Duodenal mucosa (tissue), 2 donors: ENCODE data around the gene ARNT2.

Source experiments
- H3K27ac ChIP-seq: one replicate; pipeline ENCODE4 v1.7.0; 2013; ENCODE audit warnings: low read depth, low read length
- H3K27me3 ChIP-seq, 2 donors: one replicate each; pipeline ENCODE4 v1.7.0; 2013; ENCODE audit warnings: low read length in 2 of 2, control low read depth in 1 of 2; ENCODE audit not compliant: insufficient read depth in 2 of 2, control insufficient read depth in 1 of 2
- H3K36me3 ChIP-seq, 2 donors: one replicate each; pipeline ENCODE4 v1.7.0; 2013; ENCODE audit warnings: low read length in 2 of 2, control low read depth in 1 of 2; ENCODE audit not compliant: insufficient read depth in 2 of 2, control insufficient read depth in 1 of 2
- H3K4me1 ChIP-seq, 2 donors: one replicate each; pipeline ENCODE4 v1.7.0; 2013; ENCODE audit warnings: low read length in 2 of 2, control low read depth in 1 of 2; ENCODE audit not compliant: insufficient read depth in 2 of 2, control insufficient read depth in 1 of 2
- H3K4me3 ChIP-seq, 2 donors: one replicate each; pipeline ENCODE4 v1.7.0; 2013; ENCODE audit warnings: low read length in 2 of 2, low read depth in 1 of 2
- H3K9ac ChIP-seq, 2 donors: one replicate each; pipeline ENCODE4 v1.7.0; 2013; ENCODE audit warnings: low read length in 2 of 2, low read depth in 1 of 2
- H3K9me3 ChIP-seq, 2 donors: one replicate each; pipeline ENCODE4 v1.7.0; 2013; ENCODE audit warnings: low read length in 2 of 2, control low read depth in 1 of 2; ENCODE audit not compliant: control insufficient read depth in 1 of 2

The ARNT2 gene

GRCh38 chr15:80618685-80619400, 214.7 kb downstream of the ARNT2 start:
- H3K27ac ChIP-seq: no peak overlapping the region
- no peak overlapping the region for H3K9ac ChIP-seq
- H3K27me3 ChIP-seq: no peaks in the 10 kb centered on the region
- peaks cover 10 to 16% of the 10 kb centered on the region in 2 donors for H3K4me1 ChIP-seq
- H3K4me3 ChIP-seq: no peak overlapping the region
- H3K36me3 ChIP-seq: no peaks in the 10 kb centered on the region
- no peaks in the 10 kb centered on the region for H3K9me3 ChIP-seq

- H3K4me3 ChIP-seq: no peak overlapping the region
- H3K36me3 ChIP-seq: no peaks in the 10 kb centered on the region
- peaks cover 10 to 16% of the 10 kb centered on the region in 2 donors for H3K4me1 ChIP-seq
- H3K27me3 ChIP-seq: no peaks in the 10 kb centered on the region
- no peak overlapping the region for H3K27ac ChIP-seq
- no peak overlapping the region for H3K9ac ChIP-seq
- H3K9me3 ChIP-seq: no peaks in the 10 kb centered on the region
These were observed 215.5 kb downstream of the ARNT2 start for GRCh38 chr15:80619680-80620079.

DNA sequence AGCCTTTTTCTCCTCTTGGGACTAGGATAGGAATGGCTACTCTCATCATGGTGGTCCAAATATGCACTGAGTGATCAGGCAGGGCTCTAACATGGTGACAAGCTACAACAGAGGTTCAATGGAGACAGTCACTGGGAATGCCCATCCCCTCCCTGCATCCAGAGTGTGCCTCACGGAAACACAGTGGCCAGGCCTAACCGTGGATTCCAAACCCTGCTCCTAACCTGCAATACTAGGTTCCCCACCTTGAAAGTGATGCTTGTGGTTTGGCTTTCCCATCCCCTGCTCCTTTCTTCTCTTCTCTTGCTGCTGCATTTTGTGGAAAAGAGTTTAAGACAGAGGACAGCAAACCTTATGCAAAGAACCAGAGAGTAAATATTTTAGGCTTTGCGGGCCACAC, 216.0 kb downstream of the ARNT2 start:
- H3K4me1 ChIP-seq: peaks cover 10 to 15% of the 10 kb centered on the region in 2 donors

DNA sequence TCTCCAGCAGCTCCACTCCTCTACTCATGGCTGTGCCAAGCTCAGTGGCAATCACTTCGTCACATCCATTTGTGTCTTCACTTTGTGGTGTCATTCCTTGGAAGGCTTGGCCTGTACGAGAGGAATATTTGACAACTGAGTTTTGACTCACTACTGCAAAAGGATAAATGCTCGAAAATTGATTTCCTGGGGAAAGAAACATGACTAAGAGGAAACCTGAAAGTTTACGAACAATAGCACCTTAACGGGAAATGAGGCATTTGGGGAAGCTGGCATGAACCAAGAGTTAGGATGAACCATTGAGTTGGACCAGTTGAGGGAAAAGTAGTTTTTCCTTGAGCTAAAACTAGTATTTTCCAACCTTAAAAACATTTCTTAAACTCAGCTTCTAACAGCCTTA, 216.7 kb downstream of the ARNT2 start:
- Histone ChIP-seq H3K27ac (no peak overlapping the region), H3K9me3 (no peaks in the 10 kb centered on the region), H3K27me3 (no peaks in the 10 kb centered on the region), H3K9ac (no peak overlapping the region), H3K36me3 (no peaks in the 10 kb centered on the region), H3K4me3 (no peak overlapping the region), H3K4me1 (peaks cover 4 to 7% of the 10 kb centered on the region in 2 donors)

More for the DNA sequence above, 216.0 kb downstream of the ARNT2 start:
- H3K36me3 ChIP-seq: no peaks in the 10 kb centered on the region
- no peak overlapping the region for H3K27ac ChIP-seq
- H3K4me3 ChIP-seq: no peak overlapping the region
- H3K9me3 ChIP-seq: no peaks in the 10 kb centered on the region
- H3K9ac ChIP-seq: no peak overlapping the region
- no peaks in the 10 kb centered on the region for H3K27me3 ChIP-seq

- Histone ChIP-seq H3K27ac (no peak overlapping the region), H3K9ac (no peak overlapping the region), H3K4me3 (no peak overlapping the region), H3K4me1 (no peaks in the 10 kb centered on the region), H3K9me3 (no peaks in the 10 kb centered on the region), H3K27me3 (no peaks in the 10 kb centered on the region), H3K36me3 (no peaks in the 10 kb centered on the region)
These were observed 222.5 kb downstream of the ARNT2 start for GRCh38 chr15:80626643-80627120.

DNA sequence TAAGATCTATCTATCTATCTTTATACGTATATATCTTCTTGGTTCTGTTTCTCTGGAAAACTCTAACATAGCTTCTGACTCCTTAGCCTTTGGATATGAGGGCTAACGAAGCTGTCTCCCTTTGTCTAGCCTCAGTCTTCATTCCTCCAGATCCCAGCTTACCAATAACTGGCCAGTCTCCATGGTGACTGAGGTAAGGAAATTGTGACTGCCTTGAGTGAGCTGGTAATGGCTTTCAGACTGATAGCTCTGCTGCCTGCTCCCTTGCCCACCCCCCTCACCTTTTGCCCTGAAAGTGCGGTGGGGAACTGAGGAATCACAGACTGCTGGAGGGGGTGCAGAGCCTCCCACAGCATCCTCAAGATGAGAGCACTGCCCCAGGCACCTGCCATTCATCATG, 225.2 kb downstream of the ARNT2 start:
- no peak overlapping the region for H3K4me3 ChIP-seq
- no peaks in the 10 kb centered on the region for H3K27me3 ChIP-seq
- H3K9me3 ChIP-seq: no peaks in the 10 kb centered on the region
- H3K36me3 ChIP-seq: no peaks in the 10 kb centered on the region
- no peak overlapping the region for H3K27ac ChIP-seq
- H3K4me1 ChIP-seq: no peaks in the 10 kb centered on the region
- H3K9ac ChIP-seq: no peak overlapping the region

DNA sequence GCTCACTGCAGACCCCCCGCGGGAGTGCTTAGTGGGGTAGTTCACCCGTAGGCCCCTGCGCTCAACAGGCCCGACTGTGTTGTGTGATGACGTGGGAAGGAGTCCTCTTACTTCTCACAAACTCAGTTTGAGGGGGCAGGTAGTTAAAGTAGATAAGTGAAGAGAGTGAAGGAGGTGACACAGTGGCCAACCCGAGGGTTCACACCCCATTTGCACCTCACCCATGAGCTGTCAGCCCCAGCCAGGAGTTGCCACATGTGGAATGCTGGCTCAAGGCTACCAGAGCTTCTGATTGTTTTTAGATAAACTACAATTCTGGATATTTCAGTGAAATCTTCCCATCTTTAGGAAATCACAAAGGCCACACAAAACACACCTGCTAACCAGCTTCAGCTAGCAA, 226.8 kb downstream of the ARNT2 start:
- no peaks in the 10 kb centered on the region for H3K36me3 ChIP-seq
- no peaks in the 10 kb centered on the region for H3K4me1 ChIP-seq
- H3K4me3 ChIP-seq: no peak overlapping the region
- H3K9me3 ChIP-seq: no peaks in the 10 kb centered on the region
- no peak overlapping the region for H3K27ac ChIP-seq
- no peak overlapping the region for H3K9ac ChIP-seq
- H3K27me3 ChIP-seq: no peaks in the 10 kb centered on the region

DNA sequence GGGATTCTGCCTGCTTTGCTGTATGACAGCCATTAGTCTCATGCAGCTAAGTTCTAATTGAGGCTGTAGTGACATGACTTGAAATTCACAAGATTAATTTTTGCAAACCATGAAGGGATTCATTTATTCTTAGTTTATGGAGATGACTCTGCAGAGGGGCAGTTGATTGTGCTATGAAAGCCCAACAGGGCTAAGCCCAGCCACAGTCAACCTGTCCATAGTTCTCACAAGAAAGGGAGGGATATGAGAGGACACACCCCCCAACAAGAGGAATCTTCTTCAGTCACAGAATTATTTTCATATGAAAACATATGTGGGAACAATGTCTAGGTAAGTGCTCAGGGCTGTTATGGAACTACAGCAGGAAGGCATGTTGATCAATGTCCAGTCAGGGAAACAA, 229.0 kb downstream of the ARNT2 start:
- no peak overlapping the region for H3K9ac ChIP-seq
- no peak overlapping the region for H3K27ac ChIP-seq
- H3K4me1 ChIP-seq: no peaks in the 10 kb centered on the region
- H3K27me3 ChIP-seq: no peaks in the 10 kb centered on the region
- H3K4me3 ChIP-seq: no peak overlapping the region
- no peaks in the 10 kb centered on the region for H3K9me3 ChIP-seq
- no peaks in the 10 kb centered on the region for H3K36me3 ChIP-seq

DNA sequence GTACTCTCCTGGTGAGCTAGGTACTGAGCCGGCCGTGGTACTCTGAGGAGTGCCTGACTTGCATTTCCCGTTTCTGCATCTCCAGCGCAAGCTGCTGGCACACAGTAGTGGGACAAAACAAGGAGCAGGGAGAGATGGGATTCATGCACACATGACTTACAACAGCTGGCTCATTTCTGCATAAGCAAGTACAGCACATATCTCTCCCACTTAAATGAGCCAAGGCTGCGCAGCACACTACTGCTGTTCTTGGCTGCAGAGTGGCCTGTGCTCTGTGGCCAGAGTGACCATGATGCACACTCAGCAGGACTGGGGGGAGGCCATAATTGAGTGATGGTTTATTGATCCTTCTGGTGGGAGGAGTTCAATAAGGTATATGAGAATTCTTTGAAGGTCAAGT, 231.8 kb downstream of the ARNT2 start:
- Histone ChIP-seq H3K27me3 (no peaks in the 10 kb centered on the region), H3K27ac (no peak overlapping the region)

GRCh38 chr15:80636675-80637074, 232.5 kb downstream of the ARNT2 start:
- no peak overlapping the region for H3K9ac ChIP-seq
- no peaks in the 10 kb centered on the region for H3K4me1 ChIP-seq
- H3K9me3 ChIP-seq: peaks cover 3 to 8% of the 10 kb centered on the region in 2 donors
- H3K36me3 ChIP-seq: no peaks in the 10 kb centered on the region
- no peak overlapping the region for H3K27ac ChIP-seq
- H3K4me3 ChIP-seq: no peak overlapping the region
- no peaks in the 10 kb centered on the region for H3K27me3 ChIP-seq

More for the DNA sequence above, 231.8 kb downstream of the ARNT2 start:
- Histone ChIP-seq H3K9me3 (peaks cover 0 to 4% of the 10 kb centered on the region in 2 donors), H3K4me3 (no peak overlapping the region), H3K36me3 (no peaks in the 10 kb centered on the region), H3K9ac (no peak overlapping the region), H3K4me1 (no peaks in the 10 kb centered on the region)
